Measurements from ENCODE around the gene B3GNT7.
"Not testable (repeated sequence)": the region's sequence is repeated elsewhere in the genome, so short reads cannot be mapped to it uniquely, and the experiment has no call there.

The B3GNT7 gene

GRCh38 chr2:231373786-231374349 lies 21.6 kb upstream of the B3GNT7 start:
- no peak for DNase-seq (ENCODE audit: extremely low read depth, low read depth)
- no peak for TF ChIP-seq CTCF (IDR thresholded peaks at IDR 0.05; ENCODE audit: low read depth, low read length)

GRCh38 chr2:231374771-231375170 lies 20.7 kb upstream of the B3GNT7 start:
- DNase-seq (ENCODE audit: extremely low read depth, low read depth), result no peak
- TF ChIP-seq CTCF (IDR thresholded peaks at IDR 0.05; ENCODE audit: low read depth, low read length), result no peak

- not testable (repeated sequence) for DNase-seq (ENCODE audit: extremely low read depth, low read depth)
Observed at GRCh38 chr2:231375994-231376615, 19.4 kb upstream of the B3GNT7 start.

- DNase-seq (ENCODE audit: extremely low read depth, low read depth), result no peak
- TF ChIP-seq CTCF (IDR thresholded peaks at IDR 0.05; ENCODE audit: low read depth, low read length), result no peak
Observed at GRCh38 chr2:231376857-231377256, 18.7 kb upstream of the B3GNT7 start.

- TF ChIP-seq CTCF (IDR thresholded peaks at IDR 0.05; ENCODE audit: low read depth, low read length), result no peak
- DNase-seq (ENCODE audit: extremely low read depth, low read depth), result no peak
Observed at GRCh38 chr2:231378026-231378722, 17.3 kb upstream of the B3GNT7 start.

GRCh38 chr2:231379266-231380215 lies 16.0 kb upstream of the B3GNT7 start:
- TF ChIP-seq CTCF (IDR thresholded peaks at IDR 0.05; ENCODE audit: low read depth, low read length), result no peak
- no peak for DNase-seq (ENCODE audit: extremely low read depth, low read depth)

GRCh38 chr2:231380307-231380706 lies 15.2 kb upstream of the B3GNT7 start:
- no peak for TF ChIP-seq CTCF (IDR thresholded peaks at IDR 0.05; ENCODE audit: low read depth, low read length)
- DNase-seq (ENCODE audit: extremely low read depth, low read depth), result no peak

Measured in AG09319 (cell line).